Stimulated activated CD4-positive, alpha-beta T cell treated with anti-CD3 and anti-CD28 coated beads, TNF-alpha, amount 100 ng/mL, for 24 hours (primary cell): Measurements from ENCODE around the gene LCLAT1.
"Not testable (repeated sequence)": the region's sequence is repeated elsewhere in the genome, so short reads cannot be mapped to it uniquely, and the experiment has no call there.

ENCODE experiments used
- DNase-seq, 3 experiments: peaks; one replicate each; pipeline ENCODE4 v3.0.0-alpha.2; 2020; ENCODE audit warnings: low read depth in 3 of 3

Gene LCLAT1

GRCh38 chr2:30590407-30590806, 143.4 kb downstream of the LCLAT1 start:
- DNase-seq, result no peak

GRCh38 chr2:30591186-30591585, 144.1 kb downstream of the LCLAT1 start:
- no peak for DNase-seq

- no peak for DNase-seq
Observed at GRCh38 chr2:30601375-30601774, 154.3 kb downstream of the LCLAT1 start.

GRCh38 chr2:30605197-30605596, 158.2 kb downstream of the LCLAT1 start:
- DNase-seq, result no peak

- DNase-seq, result no peak
Observed at GRCh38 chr2:30608643-30609042, 161.6 kb downstream of the LCLAT1 start.

DNA sequence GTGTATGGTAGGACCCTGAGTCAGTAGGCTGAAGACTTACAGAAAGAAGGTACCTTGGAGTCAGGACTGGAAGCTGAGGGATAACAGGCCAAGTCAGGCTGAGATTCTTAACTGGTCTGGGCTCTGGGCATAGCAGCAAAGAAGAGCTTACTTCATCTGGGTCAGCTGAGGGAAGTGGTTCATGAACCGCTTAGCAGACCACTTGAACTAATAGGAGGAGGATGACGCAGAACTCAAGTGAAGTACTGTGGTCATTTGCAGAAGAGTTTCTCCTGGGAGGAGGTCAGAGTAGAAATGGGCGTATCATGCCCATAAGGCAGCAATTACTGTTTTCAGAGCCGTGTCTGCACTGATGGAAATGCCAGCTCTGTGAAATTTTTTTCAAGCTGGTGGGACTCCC, 164.5 kb downstream of the LCLAT1 start:
- DNase-seq, result no peak

- DNase-seq, result no peak
Observed at GRCh38 chr2:30612371-30612770, 165.3 kb downstream of the LCLAT1 start.

DNA sequence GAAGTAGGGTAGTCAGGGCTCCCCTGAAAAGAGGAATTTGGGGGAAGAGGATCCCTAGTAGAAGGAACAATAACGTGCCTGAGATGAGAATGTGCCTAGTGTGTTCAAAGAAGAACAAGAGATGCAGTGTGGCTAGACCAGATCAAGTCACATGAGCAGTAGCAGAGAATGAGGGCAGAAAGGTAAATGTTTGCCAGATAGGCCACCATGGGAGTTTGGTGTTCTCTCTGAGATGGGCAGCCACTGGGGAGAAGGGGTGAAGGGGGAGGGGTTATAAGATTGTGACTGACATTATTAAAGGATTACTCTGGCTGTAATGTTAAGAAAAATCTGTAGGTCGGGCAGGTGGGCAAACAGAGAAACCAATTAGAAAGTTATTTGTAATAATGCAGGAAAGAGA, 166.0 kb downstream of the LCLAT1 start:
- DNase-seq, result no peak

DNA sequence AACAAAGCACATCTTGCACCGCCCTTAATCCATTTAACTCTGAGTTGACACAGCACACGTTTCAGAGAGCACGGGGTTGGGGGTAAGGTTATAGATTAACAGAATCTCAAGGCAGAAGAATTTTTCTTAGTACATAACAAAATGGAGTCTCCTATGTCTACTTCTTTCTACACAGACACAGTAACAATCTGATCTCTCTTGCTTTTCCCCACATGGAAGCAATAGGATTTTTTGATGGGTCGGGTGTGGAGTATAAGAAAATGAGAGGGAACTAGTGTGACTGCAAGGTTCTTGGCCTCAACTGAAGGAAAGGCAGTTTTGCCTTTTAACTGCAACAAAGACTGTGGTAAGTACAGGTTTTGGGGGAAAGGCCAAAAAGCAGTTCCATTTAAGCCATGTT, 167.2 kb downstream of the LCLAT1 start:
- DNase-seq, result not testable (repeated sequence)

DNA sequence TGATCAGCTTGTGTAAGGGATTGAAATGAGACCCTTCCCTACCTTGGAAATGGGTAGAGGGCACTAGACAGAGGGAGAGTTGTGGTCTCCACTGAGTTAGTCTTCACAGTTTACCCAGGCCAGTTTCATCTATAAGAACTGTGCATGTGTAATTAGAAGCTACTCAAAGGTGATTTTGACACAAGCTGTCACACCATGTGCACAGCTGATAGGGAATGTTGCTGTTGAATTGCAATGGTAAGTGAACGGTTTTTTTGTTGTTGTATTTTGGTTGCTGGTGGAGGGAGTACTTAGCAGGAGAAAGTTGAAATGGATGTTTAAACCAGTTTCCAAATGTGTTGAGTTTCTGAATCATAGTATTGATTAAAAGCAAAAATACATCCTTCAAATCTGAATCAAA, 168.9 kb downstream of the LCLAT1 start:
- DNase-seq, result no peak

GRCh38 chr2:30620102-30620501, 173.1 kb downstream of the LCLAT1 start:
- DNase-seq, result no peak

- DNase-seq, result no peak
Observed at GRCh38 chr2:30621836-30622235, 174.8 kb downstream of the LCLAT1 start.

GRCh38 chr2:30622452-30622851, 175.4 kb downstream of the LCLAT1 start:
- no peak for DNase-seq

DNA sequence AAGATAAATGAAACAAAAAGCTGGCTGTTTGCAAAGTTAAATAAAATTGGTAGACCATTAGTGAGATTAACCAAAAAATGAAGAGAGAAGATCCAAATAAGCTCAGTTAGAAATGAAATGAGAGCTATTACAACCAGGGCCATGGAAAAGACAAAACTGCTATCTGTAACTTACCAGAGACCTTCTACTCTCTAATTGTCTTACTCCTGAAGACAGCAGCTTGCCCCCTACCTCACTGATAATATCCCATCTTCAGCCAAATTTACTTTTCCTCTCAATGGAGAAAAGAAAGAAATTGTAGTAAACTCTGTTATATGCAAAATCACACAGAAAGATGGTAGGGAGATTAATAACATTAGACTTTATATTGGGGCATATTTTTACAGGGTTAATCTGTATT, 178.2 kb downstream of the LCLAT1 start:
- DNase-seq, result no peak

GRCh38 chr2:30625701-30626100, 178.7 kb downstream of the LCLAT1 start:
- DNase-seq, result no peak

- no peak for DNase-seq
Observed at GRCh38 chr2:30626397-30626796, 179.4 kb downstream of the LCLAT1 start.

DNA sequence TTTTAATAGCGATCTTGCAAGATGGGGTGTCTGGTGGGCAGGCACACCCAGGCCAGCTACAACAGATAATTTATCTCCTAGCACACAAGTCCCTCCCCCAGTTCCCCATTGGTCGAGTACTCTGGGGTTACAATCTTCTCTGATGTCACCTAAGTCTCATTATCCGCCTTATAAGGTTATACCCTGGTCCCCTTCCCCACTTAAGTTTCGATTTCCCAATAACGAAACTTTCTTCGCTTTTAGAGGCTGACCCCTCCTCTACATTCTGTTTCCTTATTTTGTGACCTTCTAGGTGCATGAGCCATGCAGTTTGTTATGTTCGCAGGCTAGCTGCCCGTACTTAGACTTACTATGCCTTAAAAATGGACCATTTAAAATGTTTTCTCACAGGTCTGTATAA, 180.1 kb downstream of the LCLAT1 start:
- no peak for DNase-seq

GRCh38 chr2:30628341-30628740, 181.3 kb downstream of the LCLAT1 start:
- no peak for DNase-seq

DNA sequence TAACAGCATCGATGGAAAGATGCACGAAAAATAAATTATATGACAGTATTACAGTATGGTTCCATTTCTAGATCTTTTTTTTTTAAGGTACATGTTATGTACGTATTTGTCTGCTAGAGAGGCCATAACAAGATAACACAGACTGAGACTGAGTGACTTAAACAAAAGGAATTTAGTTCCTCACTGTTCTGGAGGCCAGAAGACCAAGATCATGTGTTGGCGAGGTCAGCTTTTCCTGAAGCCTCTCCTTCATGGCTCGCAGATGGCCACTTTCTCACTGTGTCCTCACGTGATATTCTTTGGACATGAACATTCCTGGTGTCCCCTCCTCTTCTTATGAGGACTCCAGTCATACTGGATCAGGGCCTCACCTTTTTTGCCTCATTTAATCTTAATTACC, 182.8 kb downstream of the LCLAT1 start:
- no peak for DNase-seq

- no peak for DNase-seq
Observed at GRCh38 chr2:30631051-30631671, 184.1 kb downstream of the LCLAT1 start.

DNA sequence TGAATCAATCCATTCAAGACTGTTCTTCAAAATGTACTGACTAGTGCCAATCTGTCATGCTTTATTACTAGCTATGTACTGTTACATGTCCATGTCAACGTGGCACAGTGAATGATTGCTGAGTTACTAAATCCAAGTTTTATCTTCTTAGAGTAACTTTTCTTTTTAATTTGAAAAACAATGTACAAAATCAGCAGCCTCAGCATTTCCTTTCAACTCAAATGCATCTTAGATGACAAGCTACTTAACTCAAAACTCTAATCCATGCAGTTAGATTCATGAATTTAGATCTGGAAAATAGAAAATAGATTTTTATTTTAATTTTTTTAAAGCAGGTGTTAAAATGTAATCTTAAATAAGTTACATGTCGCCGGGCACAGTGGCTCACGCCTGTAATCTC, 186.0 kb downstream of the LCLAT1 start:
- no peak for DNase-seq

DNA sequence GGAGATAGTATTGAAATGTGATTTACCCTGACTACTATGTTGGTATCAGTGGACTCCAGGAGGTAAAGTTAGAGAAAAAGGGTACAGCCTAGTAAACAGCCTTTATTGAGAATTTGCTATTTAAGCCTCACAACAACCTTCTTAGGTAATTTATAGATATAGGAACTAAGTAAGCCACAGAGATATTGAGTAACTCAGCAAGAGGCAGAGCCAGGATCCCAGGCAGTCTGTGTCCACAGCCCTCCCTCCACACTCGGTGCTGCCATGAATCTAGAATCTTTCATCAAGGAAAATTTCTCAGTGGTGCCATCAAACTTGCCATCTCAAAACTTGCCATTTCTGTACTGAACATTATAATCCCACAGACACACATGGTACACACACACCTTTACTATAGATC, 189.3 kb downstream of the LCLAT1 start:
- DNase-seq, result no peak

DNA sequence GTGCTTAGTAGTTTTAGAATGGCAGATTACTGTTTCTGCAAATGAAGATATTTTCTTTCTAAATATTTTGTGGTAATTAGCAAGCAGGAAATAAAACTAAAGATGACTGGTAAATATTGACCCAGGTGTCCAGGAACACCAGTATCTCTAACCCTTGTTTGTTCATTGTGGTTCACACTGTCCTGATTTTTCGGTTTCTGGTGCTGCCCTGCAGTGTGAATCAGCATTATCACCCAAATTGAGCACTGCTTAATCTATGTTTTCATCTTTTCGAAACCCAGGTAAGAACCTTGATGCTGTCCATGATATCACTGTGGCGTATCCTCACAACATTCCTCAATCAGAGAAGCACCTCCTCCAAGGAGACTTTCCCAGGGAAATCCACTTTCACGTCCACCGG, 192.8 kb downstream of the LCLAT1 start:
- no peak for DNase-seq

DNA sequence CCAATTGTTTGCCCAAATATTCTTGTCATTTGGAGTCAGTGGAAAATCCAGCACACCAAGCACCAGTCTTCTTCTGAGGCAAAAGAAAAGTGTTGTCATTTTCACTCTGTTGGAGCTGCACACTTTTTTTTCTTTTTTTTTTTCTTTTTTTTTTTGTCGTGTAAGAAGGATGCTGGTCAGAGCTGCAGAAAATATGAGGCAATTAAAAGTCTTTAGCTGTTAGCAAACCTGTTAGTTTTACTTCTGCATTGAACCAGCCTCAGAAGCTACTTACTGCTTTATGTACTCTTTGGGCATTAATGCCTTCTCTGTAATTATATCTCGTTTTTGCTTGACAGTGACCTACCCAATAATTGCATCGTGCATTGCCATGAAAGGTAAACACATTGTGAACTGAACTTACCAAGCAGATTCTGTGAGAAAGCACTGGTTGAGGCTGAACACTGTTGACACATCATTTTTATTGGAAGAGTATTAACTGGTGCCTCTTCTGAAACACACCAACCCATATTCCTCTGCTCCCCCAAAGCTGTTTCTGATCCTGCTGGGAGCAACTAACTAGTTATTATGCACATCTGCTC, 194.8 kb downstream of the LCLAT1 start:
- no peak for DNase-seq
